NB4 (cell line): ENCODE measurements around the gene SSBP3.

Experiments
- DNase-seq: peaks from one replicate; pipeline ENCODE4 v3.0.0; 2010; ENCODE audit warnings: low read depth
- H3K4me3 ChIP-seq: one replicate; pipeline ENCODE4 v1.5.1; 2011; ENCODE audit warnings: mild to moderate bottlenecking, low read depth, low read length, moderate library complexity
- MYC ChIP-seq: IDR thresholded peaks from 2 replicates; pipeline ENCODE4 v1.6.1; 2011; ENCODE audit warnings: low read depth, low read length
- POLR2A ChIP-seq: IDR thresholded peaks from 2 replicates; pipeline ENCODE4 v1.6.1; 2011; ENCODE audit warnings: mild to moderate bottlenecking; ENCODE audit not compliant: insufficient read length; ENCODE audit errors: extremely low read depth
- TF ChIP-seq, protein P1 (sequence below): IDR thresholded peaks from one replicate; pipeline ENCODE4 v1.5.1; 2012; ENCODE audit warnings: low read depth, low read length
- TF ChIP-seq, protein P2 (sequence below): IDR thresholded peaks from 2 replicates; pipeline ENCODE4 v1.6.1; 2011; ENCODE audit warnings: low read depth, low read length

SSBP3 gene

DNA sequence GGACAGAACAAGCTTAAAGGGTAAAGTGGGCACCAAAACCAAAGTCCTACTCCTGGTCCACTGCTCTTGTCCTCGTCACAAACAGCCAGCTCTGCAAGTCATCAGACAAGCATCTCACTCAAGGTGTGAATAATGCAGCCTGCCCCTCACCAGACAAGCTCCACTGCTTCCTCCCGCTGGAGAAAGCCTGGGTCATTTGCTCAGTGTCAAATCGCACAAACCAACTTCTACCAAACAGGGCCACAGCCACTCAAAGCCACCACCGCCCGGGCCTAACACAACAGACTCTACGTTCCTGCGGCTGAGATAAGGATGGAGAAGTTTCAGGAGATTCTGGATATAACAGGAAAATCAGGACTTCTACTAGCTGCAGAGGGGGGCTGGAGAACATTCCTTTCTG, 3.3 kb downstream of the SSBP3 start:
- TF ChIP-seq MYC: no peak
- TF ChIP-seq, protein P1, sequence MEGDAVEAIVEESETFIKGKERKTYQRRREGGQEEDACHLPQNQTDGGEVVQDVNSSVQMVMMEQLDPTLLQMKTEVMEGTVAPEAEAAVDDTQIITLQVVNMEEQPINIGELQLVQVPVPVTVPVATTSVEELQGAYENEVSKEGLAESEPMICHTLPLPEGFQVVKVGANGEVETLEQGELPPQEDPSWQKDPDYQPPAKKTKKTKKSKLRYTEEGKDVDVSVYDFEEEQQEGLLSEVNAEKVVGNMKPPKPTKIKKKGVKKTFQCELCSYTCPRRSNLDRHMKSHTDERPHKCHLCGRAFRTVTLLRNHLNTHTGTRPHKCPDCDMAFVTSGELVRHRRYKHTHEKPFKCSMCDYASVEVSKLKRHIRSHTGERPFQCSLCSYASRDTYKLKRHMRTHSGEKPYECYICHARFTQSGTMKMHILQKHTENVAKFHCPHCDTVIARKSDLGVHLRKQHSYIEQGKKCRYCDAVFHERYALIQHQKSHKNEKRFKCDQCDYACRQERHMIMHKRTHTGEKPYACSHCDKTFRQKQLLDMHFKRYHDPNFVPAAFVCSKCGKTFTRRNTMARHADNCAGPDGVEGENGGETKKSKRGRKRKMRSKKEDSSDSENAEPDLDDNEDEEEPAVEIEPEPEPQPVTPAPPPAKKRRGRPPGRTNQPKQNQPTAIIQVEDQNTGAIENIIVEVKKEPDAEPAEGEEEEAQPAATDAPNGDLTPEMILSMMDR: no peak
- TF ChIP-seq POLR2A: no peak
- DNase-seq: no peak
- no peak overlapping the region for H3K4me3 ChIP-seq

DNA sequence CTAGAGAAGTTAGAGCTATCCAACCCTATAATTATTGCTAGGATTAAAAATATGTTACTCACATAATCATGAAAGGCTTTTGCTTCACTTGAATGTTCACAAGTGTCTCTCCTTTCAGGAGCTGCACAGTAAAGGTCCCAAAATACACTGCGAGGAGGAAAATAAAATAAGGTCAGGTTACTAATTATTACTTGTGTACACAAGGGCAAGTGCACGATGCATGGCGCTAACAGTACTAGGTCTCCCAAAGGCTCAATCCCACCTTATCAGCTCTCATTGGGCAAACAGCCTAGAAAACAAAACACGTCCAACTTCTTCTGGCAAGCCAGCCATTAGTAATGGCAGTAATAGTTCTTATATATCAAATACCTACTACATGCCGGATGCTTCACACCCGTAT, 4.4 kb downstream of the SSBP3 start:
- TF ChIP-seq POLR2A (no peak), MYC (no peak)
- TF ChIP-seq, protein P2, sequence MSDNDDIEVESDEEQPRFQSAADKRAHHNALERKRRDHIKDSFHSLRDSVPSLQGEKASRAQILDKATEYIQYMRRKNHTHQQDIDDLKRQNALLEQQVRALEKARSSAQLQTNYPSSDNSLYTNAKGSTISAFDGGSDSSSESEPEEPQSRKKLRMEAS: no peak
- TF ChIP-seq, protein P1: no peak
- H3K4me3 ChIP-seq: no peak overlapping the region
- DNase-seq: no peak

DNA sequence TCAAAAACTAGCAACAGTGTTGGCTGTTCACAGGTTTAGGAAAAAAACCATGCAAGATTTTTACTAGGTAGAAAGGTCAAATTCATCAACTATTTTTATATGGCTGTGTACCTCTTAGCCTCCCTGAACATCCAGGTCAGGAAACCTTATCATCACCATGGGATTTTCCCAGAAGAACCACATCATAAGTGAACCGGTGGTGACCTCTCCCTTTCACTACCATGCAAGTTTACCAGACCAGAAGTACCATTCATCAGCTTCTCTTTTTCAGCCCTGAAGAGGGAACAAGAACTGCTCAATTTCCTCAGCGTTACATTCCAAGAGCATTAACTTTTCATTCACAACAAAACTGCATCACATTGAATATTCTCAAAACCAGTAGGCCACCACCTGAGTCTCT, 5.9 kb downstream of the SSBP3 start:
- TF ChIP-seq, protein P2: no peak
- TF ChIP-seq POLR2A (no peak), MYC (no peak)
- TF ChIP-seq, protein P1: no peak
- no peak overlapping the region for H3K4me3 ChIP-seq
- no peak for DNase-seq

DNA sequence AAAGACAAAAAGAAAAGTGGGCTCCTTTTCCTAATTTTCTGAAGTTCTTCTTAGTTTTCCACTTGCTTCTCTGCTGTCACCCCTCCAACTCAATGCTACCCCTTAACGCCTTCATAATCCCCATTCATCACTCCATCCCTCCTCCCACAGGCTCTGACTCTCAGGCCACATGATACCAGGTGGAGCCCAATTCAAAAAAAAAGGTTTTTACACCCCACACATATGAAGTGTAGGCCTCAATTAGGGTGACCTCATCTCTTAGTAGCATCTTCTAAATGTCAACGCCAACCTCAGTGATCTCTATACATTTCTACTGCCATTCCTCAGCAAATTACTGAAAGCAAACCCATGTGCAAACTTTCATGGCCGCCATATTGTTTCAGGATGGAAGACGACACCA, 6.4 kb downstream of the SSBP3 start:
- no peak overlapping the region for H3K4me3 ChIP-seq
- DNase-seq: no peak
- TF ChIP-seq POLR2A (no peak), MYC (no peak)
- TF ChIP-seq, protein P1: no peak
- TF ChIP-seq, protein P2: no peak

DNA sequence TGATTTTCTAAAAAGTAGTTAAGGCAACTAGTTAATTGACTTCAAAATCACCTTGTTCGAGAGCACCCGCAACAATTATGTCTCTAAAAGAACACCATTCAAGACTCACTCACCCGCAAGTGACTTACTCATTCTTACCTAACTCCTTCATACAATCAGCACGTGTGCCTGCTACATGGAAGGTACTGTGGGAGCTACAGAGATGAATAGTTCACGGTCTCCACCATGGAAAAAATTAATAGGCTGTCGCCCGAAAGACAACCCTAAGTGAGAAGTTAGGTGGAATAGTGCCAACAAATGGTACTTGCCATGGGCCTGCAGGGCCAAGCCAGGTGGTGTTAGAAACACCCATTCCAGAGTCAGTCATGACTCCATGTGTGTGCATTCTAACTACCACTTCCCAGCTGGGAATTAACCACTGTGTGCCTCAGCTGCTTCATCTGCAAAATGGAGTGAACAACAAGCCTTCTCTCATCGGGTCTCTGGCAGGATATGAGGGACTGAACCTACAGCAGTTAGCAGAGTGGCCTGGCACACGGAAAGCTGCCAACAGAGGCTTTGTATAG, 7.1 kb downstream of the SSBP3 start:
- TF ChIP-seq, protein P2: no peak
- TF ChIP-seq MYC: no peak
- TF ChIP-seq POLR2A: no peak
- TF ChIP-seq, protein P1: no peak
- H3K4me3 ChIP-seq: no peak overlapping the region
- DNase-seq: no peak

DNA sequence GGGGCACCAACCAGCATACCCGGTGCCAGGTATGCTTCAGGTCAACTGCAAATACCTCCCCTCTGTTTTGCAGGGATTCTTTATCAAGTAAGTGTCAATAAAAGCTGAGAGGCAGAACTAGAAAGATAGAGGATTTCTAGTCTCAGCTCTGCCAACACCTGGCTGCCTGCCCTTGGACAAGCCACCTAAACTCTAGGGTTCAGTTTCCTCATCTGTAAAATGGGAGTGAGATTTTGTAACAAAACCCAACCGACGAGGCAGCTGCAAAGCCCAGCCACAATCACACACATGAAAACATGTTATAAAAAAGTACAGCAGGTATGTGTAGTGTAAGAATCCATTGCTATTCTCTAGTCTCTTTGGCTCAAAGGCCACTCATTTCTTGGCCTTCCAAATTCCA, 8.2 kb downstream of the SSBP3 start:
- H3K4me3 ChIP-seq: no peak overlapping the region
- TF ChIP-seq, protein P1: no peak
- TF ChIP-seq MYC (no peak), POLR2A (no peak)
- TF ChIP-seq, protein P2: no peak
- no peak for DNase-seq
